GM18870 (cell line): ENCODE results near the gene TAB2.
A peak's percentile ranks its signal among the peaks of the same experiment; 100 is the strongest.

ENCODE experiments used
- ATAC-seq: cut with Tn5 transposase; IDR thresholded peaks from one replicate; pipeline ENCODE4 v1.9.1; 2021; ENCODE audit warnings: moderate library complexity; ENCODE audit not compliant: unreplicated experiment

Gene TAB2

DNA sequence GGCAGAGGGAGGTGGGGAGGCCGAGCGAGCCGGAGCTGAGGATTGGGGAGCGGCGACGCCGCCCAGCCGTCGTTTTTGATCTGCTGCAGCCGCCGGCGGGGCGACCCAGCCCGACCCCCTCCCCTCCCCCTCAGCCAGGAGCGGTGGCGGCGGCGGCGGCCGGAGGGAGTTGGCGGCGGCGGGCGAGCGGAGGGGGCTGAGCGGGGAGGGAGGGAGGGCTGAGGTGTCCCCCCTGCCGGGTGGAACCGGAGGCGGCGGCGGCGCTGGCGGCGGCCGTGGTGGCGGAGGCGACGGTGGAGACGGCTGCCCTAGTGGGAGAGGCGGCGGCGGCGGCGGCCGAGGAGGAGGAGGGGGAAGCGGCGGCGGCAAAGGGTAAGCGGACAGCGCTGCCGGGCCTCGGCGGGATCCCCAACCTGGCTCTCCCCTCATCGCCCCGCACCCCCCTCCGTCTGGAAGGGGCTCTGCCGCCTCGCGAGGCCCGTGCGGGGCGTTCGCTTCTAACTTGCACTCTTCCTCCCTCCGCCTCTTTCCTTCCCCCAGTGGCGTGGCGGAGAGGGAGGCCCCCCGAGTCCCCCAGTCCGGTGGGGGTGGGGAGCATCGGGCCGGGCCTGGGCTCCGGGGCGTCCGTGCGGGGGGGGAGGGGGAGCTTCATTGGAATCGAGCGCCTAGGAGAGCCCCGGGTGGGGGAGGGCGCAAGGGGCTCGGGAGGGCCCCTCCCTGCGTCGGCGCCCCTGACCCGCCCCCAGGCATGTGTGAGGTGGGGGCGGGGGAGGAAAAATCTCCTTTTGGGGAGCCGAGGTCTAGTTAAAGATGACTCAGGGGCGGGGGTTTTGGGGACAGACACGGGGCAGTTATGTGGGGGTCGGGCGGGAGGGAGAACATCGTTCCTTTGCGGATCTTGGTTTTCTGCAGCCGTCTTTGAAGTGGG, at the start of gene TAB2:
TAB2 (plus strand) TSS at position 69 of the 928 bp plus-strand sequence. CDS start 52,286 bp downstream, outside the sequence.
- ATAC-seq = no peak

- no peak for ATAC-seq
These were observed 49.4 kb upstream of the TAB2 start for GRCh38 chr6:149268146-149268545.

DNA sequence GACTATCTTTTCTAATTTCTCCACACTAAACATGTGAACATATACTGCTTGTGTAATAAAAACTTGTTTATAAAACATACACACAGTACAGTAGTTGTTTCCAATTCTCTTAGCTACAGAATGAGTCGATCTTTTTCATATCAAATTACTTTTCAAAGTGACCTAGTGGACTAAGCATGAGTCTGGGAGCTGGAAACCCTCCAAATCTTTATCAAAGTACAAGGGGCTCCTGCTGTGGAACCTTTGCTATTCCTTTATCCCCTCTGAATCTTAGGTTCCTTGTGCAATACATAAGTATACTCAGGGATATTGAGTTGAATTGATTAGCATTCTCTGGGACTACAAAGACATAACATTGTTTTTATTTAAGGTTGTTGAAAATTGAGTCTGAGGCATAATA, 48.7 kb upstream of the TAB2 start:
- ATAC-seq = no peak

DNA sequence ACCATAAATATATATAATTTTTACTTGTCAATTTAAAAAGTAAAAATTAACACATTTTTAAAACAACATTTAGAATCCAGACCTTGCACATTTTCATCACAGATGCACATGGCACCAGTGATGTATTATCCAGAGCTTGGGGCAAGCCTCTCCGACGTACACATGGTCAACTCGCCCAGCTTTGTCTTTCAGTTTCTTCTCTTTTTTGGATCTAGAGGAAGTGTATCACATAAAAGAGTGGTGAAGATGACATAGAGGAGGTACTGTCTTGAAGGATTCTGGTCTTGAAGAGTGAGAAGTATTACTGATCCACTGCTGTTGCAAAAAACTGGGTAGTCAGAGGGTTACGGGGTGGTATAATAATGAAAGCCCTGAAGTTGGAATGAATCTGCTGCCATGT, 46.9 kb upstream of the TAB2 start:
- no peak for ATAC-seq

DNA sequence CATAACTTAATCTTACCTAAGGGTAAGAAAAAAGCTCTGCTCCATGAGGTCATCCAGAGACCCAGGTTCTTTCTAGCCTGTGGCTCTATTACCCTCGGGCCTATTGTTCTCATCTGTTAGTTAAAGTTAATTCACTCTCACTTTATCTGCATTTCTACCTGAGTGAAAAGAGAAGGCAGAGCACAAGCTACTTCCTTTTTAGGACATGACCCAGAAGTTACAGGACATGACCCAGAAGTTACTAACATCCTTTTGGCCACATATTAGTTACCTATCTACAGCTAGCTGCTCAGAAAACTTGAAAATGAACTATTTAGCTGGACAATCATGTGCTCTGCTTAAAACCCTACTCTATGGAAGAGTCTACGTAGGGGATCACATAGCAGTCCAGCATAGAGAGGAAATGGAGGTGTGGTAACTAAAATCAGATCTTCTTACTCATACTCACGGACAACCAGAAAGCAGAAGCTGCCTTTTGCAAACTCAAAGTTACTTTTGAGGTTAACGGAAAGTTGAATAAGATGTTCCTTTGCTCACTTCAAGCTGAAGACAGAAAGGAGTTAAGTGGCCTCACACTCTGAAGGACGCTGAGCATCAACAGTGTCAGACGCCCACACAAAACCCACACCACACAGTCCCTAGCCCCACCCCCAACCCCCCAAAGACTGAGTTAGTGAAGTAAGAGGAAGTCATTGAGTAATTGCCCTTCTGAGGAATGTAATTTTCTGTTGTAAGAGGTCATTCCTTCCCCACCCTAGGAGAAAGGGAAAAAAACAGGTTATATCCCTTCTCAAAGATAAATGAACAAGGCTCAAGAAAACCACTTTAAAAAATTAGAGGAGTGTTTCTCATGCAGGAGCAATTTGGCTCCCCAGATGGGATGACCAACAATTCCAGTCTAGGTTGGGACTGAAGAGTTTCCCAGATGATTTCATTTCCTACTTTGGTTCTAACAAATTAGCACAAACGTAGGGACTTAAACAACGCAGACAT, 45.9 kb upstream of the TAB2 start:
- peak; percentile 66 for ATAC-seq

- no peak for ATAC-seq
These were observed 44.2 kb upstream of the TAB2 start for GRCh38 chr6:149273318-149273717.

- ATAC-seq = no peak
These were observed 41.9 kb upstream of the TAB2 start for GRCh38 chr6:149275621-149276020.

GRCh38 chr6:149277621-149278020, 39.9 kb upstream of the TAB2 start:
- no peak for ATAC-seq

DNA sequence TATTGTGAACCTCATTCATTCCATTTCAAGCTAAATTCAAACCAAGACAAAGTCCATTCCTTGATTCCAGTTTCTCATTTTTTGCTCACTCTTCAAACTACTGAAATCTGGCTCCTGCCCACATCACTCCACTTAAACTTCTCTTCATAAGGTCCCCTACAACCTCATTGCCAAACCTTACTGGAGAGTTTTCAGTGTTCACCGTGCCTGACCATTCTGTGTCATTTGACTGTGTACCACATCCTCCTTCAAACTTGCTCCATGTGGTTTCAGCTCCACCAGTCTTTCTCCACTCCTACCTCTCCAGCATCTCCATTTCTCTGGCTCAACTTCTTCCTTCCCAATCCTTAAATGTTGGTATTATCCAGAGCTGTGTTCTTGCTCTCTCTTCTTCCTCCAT, 38.5 kb upstream of the TAB2 start:
- no peak for ATAC-seq

GRCh38 chr6:149284904-149285303, 32.6 kb upstream of the TAB2 start:
- no peak for ATAC-seq

- no peak for ATAC-seq
These were observed 31.9 kb upstream of the TAB2 start for GRCh38 chr6:149285626-149286025.

DNA sequence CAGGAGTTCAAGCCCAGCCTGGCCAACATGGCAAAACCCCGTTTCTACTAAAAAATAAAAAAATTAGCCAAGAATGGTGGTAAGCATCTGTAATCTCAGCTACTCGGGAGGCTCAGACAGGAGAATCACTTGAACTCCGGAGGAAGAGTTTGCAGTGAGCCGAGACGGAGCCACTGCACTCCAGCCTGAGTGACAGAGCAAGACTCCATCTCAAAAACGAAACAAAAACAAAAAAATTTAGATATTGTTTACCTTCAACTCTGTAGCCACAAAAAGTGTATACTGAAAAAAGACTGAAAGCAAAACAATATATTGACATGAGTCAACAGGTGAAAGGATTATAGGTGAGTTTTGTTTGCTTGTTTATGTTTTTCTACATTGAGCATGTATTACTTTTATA, 30.6 kb upstream of the TAB2 start:
- no peak for ATAC-seq

GRCh38 chr6:149289192-149289781, 28.2 kb upstream of the TAB2 start:
- ATAC-seq = no peak

DNA sequence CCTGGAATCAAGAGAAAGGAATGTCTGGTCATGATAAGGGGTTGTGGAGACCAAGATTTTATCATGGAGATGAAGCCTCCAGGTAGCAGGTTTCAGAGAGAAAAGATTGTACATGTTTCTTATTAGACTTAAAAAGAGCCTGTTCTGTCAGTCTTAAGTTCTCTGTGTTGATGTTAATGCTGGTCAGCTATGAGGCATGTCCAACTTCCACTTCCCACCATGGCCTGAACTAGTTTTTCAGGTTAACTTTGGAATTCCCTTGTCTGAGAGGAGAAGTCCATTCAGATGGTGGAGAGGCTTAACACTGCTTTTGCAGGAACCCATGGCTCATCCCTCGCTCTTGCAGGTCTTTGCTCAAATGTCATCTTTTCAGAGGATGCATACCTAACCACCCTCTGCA, 27.5 kb upstream of the TAB2 start:
- no peak for ATAC-seq

- ATAC-seq = no peak
These were observed 24.3 kb upstream of the TAB2 start for GRCh38 chr6:149293244-149293643.

DNA sequence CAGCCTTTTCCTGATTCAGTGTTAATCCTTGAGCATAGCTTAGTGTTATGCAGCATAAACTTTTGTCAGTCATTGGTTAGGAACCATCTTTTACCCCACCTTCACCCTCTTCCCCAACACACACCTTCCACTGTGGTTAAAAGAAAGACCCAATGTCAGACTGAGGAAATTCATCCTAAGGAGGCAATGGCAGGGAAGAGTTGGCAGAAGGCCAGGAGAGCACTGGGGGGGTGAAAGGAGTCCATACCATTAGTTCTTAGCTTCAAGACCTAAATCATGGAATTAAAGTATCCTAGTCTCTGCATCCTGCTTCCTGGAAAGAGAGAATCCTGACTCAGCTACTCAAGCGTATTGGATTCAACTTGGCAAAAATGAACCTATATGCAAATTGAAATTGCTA, 16.9 kb upstream of the TAB2 start:
- ATAC-seq = no peak

DNA sequence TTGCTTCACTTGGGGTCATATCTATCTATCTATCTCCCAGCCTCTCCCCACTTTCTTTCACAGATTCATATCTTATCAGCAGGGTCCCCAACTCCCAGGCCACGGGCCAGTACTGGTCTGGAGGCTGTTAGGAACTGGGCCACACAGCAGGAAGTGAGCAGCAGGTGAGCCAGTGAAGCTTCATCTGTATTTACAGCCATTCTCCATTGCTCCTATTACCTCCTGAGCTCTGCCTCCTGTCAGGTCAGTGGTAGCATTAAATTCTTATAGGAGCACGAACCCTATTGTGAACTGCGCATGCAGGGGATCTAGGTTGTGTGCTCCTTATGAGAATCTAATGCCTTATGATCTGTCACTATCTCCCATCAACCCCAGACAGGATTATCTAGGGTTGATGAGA, 14.8 kb upstream of the TAB2 start:
- no peak for ATAC-seq

GRCh38 chr6:149303468-149303867, 14.0 kb upstream of the TAB2 start:
- no peak for ATAC-seq

GRCh38 chr6:149305372-149305771, 12.1 kb upstream of the TAB2 start:
- ATAC-seq = no peak

DNA sequence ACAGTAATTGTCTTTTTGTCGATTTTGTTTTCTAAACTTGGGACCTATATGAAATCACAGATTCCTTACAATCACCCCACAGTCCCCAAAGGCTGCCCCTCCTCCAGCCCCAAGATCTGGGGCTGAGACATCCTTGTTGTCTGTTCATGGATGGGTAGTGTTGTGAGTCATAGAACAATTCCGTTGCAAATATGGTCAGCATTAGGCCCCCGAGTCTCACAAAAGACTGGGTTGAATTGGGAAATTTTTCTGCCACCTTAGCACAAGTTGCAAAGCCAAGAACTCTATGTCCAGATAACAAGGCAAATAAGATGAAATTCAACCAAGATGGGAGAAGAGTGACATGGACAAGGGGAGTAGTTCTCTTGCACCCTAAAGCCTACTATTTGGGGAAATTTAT, 10.5 kb upstream of the TAB2 start:
- no peak for ATAC-seq

GRCh38 chr6:149311293-149311692, 6.2 kb upstream of the TAB2 start:
- ATAC-seq = no peak
